CD14-positive monocyte (primary cell): Measurements from ENCODE around the gene SERTAD2. TPM values are rescaled to one million over a fixed set of nuclear protein-coding genes. Genes with fewer than 3 reads are reported as not detected.

Source experiments
- DNase-seq, 3 donors: peaks; one replicate each; pipeline ENCODE4 v3.0.0-alpha.2; 2011 to 2022
- H2AFZ ChIP-seq: 2 replicates; pipeline ENCODE4 v1.6.0; 2012; ENCODE audit warnings: mild to moderate bottlenecking, low read depth, low read length, inconsistent platforms; ENCODE audit not compliant: insufficient read depth, poor library complexity, severe bottlenecking
- H3K27ac ChIP-seq, 2 donors: 1 replicate in 1 of 2; 2 replicates in 1 of 2; pipeline ENCODE4 v1.5.1; 2012 to 2013; ENCODE audit warnings: low read length in 2 of 2, control low read depth in 1 of 2, inconsistent platforms in 1 of 2, low read depth in 1 of 2, mild to moderate bottlenecking in 1 of 2
- H3K27me3 ChIP-seq, 2 donors: one replicate each; pipeline versions ENCODE4 v1.6.0 to v1.6.1; 2011 to 2013; ENCODE audit warnings: low read length in 2 of 2; ENCODE audit not compliant: control insufficient read depth in 2 of 2, insufficient read depth in 2 of 2
- H3K36me3 ChIP-seq, 2 donors: replicated peaks in 1 of 2; 1 replicate in 1 of 2; 2 replicates in 1 of 2; pipeline versions ENCODE4 v1.5.1 to v1.6.1; 2012 to 2013; ENCODE audit warnings: low read length in 2 of 2, control low read depth in 1 of 2, inconsistent platforms in 1 of 2, mild to moderate bottlenecking in 1 of 2; ENCODE audit not compliant: insufficient read depth in 2 of 2, control insufficient read depth in 1 of 2
- H3K4me1 ChIP-seq, 2 donors: 1 replicate in 1 of 2; 2 replicates in 1 of 2; pipeline versions ENCODE4 v1.5.1 to v1.6.1; 2012 to 2013; ENCODE audit warnings: low read length in 2 of 2, control low read depth in 1 of 2, inconsistent platforms in 1 of 2, mild to moderate bottlenecking in 1 of 2, moderate library complexity in 1 of 2; ENCODE audit not compliant: insufficient read depth in 2 of 2, control insufficient read depth in 1 of 2
- H3K4me2 ChIP-seq: replicated peaks from 2 replicates; pipeline ENCODE3; 2012; ENCODE audit warnings: low read length, moderate library complexity, mild to moderate bottlenecking; ENCODE audit not compliant: poor library complexity, severe bottlenecking; ENCODE audit errors: extremely low read depth
- H3K4me3 ChIP-seq, 3 experiments: fragments of 200-600 bp in 1 of 3; sonication (generic) in 1 of 3; replicated peaks in 1 of 3; 1 replicate in 2 of 3; 2 replicates in 1 of 3; pipeline ENCODE4 v1.5.1; 2011 to 2013; ENCODE audit warnings: low read length in 3 of 3, mild to moderate bottlenecking in 3 of 3, control low read depth in 2 of 3, low read depth in 2 of 3, inconsistent platforms in 1 of 3, moderate library complexity in 1 of 3
- H3K79me2 ChIP-seq: 2 replicates; pipeline ENCODE4 v1.6.0; 2012; ENCODE audit warnings: mild to moderate bottlenecking, control low read depth, inconsistent platforms, low read length, moderate library complexity; ENCODE audit not compliant: insufficient read depth
- H3K9ac ChIP-seq: 2 replicates; pipeline ENCODE4 v1.6.0; 2017; ENCODE audit warnings: low read length, mild to moderate bottlenecking; ENCODE audit not compliant: insufficient read depth, poor library complexity, severe bottlenecking
- H3K9me3 ChIP-seq, 2 donors: replicated peaks in 1 of 2; 1 replicate in 1 of 2; 2 replicates in 1 of 2; pipeline versions ENCODE4 v1.5.1 to v1.6.1; 2012 to 2013; ENCODE audit warnings: low read length in 2 of 2, control low read depth in 1 of 2; ENCODE audit not compliant: control insufficient read depth in 1 of 2, insufficient read depth in 1 of 2
- H4K20me1 ChIP-seq: 2 replicates; pipeline ENCODE4 v1.6.0; 2012; ENCODE audit warnings: mild to moderate bottlenecking, low read length, control low read depth, moderate library complexity; ENCODE audit not compliant: insufficient read depth
- H3K27ac Mint-ChIP-seq, 7 donors: one replicate each; pipeline ENCODE4 v1.8.0; 2020; ENCODE audit warnings: mild to moderate bottlenecking in 7 of 7, mixed read lengths in 7 of 7, moderate library complexity in 6 of 7, inconsistent platforms in 2 of 7
- H3K27me3 Mint-ChIP-seq, 3 donors: one replicate each; pipeline ENCODE4 v1.8.0; 2021 to 2022; ENCODE audit warnings: low read depth in 3 of 3, mild to moderate bottlenecking in 3 of 3, mixed read lengths in 3 of 3, moderate library complexity in 3 of 3, inconsistent platforms in 1 of 3
- H3K36me3 Mint-ChIP-seq, 2 donors: one replicate each; pipeline ENCODE4 v1.8.0; 2020; ENCODE audit warnings: mixed read lengths in 2 of 2, inconsistent platforms in 1 of 2, mild to moderate bottlenecking in 1 of 2
- H3K4me1 Mint-ChIP-seq: one replicate; pipeline ENCODE4 v1.8.0; 2020; ENCODE audit warnings: mild to moderate bottlenecking, mixed read lengths
- H3K4me3 Mint-ChIP-seq, 2 donors: one replicate each; pipeline ENCODE4 v1.8.0; 2020; ENCODE audit warnings: mild to moderate bottlenecking in 2 of 2, mixed read lengths in 2 of 2, moderate library complexity in 1 of 2
- H3K9me3 Mint-ChIP-seq, 7 donors: one replicate each; pipeline ENCODE4 v1.8.0; 2020 to 2022; ENCODE audit warnings: mixed read lengths in 7 of 7, mild to moderate bottlenecking in 6 of 7, moderate library complexity in 6 of 7, inconsistent platforms in 2 of 7
- CTCF ChIP-seq: fragments of 200-600 bp; IDR thresholded peaks from one replicate; pipeline ENCODE4 v1.8.0; 2022; ENCODE audit warnings: antibody characterized with exemption, mild to moderate bottlenecking
- WGBS: methylation state at CpG from one replicate; pipeline ENCODE4 v1.1.5; 2013; ENCODE audit warnings: missing lambda C conversion rate; ENCODE audit not compliant: insufficient coverage; 5-methylcytosine and 5-hydroxymethylcytosine counted together
- intact Hi-C, 2 donors: fragments of 100-400 bp; cut with micrococcal nuclease; formaldehyde crosslinking; loops; one replicate each; pipeline versions ENCODE4 v1.15.0 to v1.15.1; 2023
- polyA plus RNA-seq, 3 donors: library from polyadenylated mRNA; depleted of rRNA in 1 of 3; unstranded in 2 of 3; stranded (reverse) in 1 of 3; fragments of 300-500 nt in 2 of 3; fragments of >200 nt in 1 of 3; fragmentation: Illumina TruSeq in 2 of 3; gene quantifications; 1 replicate in 2 of 3; 2 replicates in 1 of 3; pipeline ENCODE4 v1.2.3, GENCODE V29; 2012 to 2021

SERTAD2 gene
- polyA plus RNA-seq, 3 donors: 8.5 to 68.7 (median 8.8) TPM

- intact Hi-C loops: no loop called here
- Histone ChIP-seq H3K9ac (no peak overlapping the region), H3K27me3 (no peaks in the 10 kb centered on the region), H3K4me2 (no peak overlapping the region), H3K79me2 (no peaks in the 10 kb centered on the region), H3K4me1 (no peaks in the 10 kb centered on the region), H2AFZ (no peak overlapping the region), H3K27ac (no peak overlapping the region), H3K9me3 (no peaks in the 10 kb centered on the region), H3K36me3 (no peaks in the 10 kb centered on the region), H4K20me1 (no peaks in the 10 kb centered on the region), H3K4me3 (no peak overlapping the region)
- Mint-ChIP-seq H3K36me3 (no peaks in the 10 kb centered on the region), H3K9me3 (no peaks in the 10 kb centered on the region), H3K4me1 (peaks cover 11% of the 10 kb centered on the region), H3K4me3 (no peak overlapping the region), H3K27ac (peak overlapping the region in 1 of 7 donors; percentile 21), H3K27me3 (peaks cover 0 to 6% (median 3%) of the 10 kb centered on the region in 3 donors)
- WGBS: 90% methylated on average over 3 of the region's 6 CpGs
- no peak for DNase-seq
- no peak for TF ChIP-seq CTCF
Measured at GRCh38 chr2:64624108-64624610, 29.6 kb downstream of the SERTAD2 start.

- Mint-ChIP-seq H3K4me1 (peaks cover 11% of the 10 kb centered on the region), H3K27me3 (peaks cover 0 to 6% (median 3%) of the 10 kb centered on the region in 3 donors), H3K27ac (no peak overlapping the region), H3K36me3 (no peaks in the 10 kb centered on the region), H3K4me3 (no peak overlapping the region), H3K9me3 (no peaks in the 10 kb centered on the region)
- Histone ChIP-seq H3K4me1 (no peaks in the 10 kb centered on the region), H3K9ac (no peak overlapping the region), H3K27ac (no peak overlapping the region), H3K36me3 (no peaks in the 10 kb centered on the region), H3K27me3 (no peaks in the 10 kb centered on the region), H3K4me2 (no peak overlapping the region), H3K9me3 (no peaks in the 10 kb centered on the region), H3K79me2 (no peaks in the 10 kb centered on the region), H2AFZ (no peak overlapping the region), H3K4me3 (no peak overlapping the region), H4K20me1 (no peaks in the 10 kb centered on the region)
- TF ChIP-seq CTCF: no peak
- 92% methylated on average over 8 of the region's 13 CpGs for WGBS
- DNase-seq: no peak
- intact Hi-C loops: no loop called here
Measured at GRCh38 chr2:64623242-64623850, 30.4 kb downstream of the SERTAD2 start.
